ENCODE results near the gene APOBEC3A. TPM values are rescaled to one million over a fixed set of nuclear protein-coding genes. Genes with fewer than 3 reads are reported as not detected.

Gene APOBEC3A
- total and polyA plus RNA-seq, 10 of the 15 experiments (the other 5 are each of a cell fraction or from before 2014, with no cell fraction given), result 0.20 TPM; not detected in 9

DNA sequence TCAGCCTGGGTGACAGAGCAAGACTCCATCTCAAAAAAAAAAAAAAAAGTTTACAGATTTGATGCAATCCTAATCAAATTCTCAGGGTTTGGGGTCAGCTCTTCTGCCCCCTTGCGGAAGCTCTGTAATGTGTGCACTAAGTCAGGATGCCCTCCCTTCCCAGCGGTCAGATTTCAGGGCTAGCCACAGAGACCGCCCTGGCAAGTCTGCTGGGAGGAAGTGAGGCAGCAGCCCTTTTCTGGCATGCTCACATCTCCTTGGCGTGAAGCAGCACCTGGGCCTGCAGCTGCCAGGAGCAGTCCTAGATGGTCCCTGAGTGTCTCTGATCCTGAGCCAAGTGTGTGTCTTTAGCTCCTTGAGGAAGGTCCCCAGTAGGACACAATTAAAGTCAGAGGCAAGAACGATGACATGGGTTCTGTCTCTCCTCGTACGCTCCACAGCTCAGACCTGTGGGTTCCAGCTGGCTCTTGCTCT lies 45.8 kb downstream of the APOBEC3A start (continued):
- TF ChIP-seq, protein P1, sequence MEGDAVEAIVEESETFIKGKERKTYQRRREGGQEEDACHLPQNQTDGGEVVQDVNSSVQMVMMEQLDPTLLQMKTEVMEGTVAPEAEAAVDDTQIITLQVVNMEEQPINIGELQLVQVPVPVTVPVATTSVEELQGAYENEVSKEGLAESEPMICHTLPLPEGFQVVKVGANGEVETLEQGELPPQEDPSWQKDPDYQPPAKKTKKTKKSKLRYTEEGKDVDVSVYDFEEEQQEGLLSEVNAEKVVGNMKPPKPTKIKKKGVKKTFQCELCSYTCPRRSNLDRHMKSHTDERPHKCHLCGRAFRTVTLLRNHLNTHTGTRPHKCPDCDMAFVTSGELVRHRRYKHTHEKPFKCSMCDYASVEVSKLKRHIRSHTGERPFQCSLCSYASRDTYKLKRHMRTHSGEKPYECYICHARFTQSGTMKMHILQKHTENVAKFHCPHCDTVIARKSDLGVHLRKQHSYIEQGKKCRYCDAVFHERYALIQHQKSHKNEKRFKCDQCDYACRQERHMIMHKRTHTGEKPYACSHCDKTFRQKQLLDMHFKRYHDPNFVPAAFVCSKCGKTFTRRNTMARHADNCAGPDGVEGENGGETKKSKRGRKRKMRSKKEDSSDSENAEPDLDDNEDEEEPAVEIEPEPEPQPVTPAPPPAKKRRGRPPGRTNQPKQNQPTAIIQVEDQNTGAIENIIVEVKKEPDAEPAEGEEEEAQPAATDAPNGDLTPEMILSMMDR (IDR thresholded peaks at IDR 0.05 in 2 of 3, conservative IDR thresholded peaks at IDR 0.05 in 1 of 3; ENCODE audit: control insufficient read depth in 2 of 3, extremely low read depth in 1 of 3, insufficient read depth in 1 of 3, low read depth in 3 of 3, low read length in 3 of 3), result peak; percentile 69 to 76 (median 75)
- TF ChIP-seq NFXL1 (IDR thresholded peaks at IDR 0.05; ENCODE audit: borderline replicate concordance) (no peak), SUZ12 (IDR thresholded peaks at IDR 0.05; ENCODE audit: unreplicated experiment) (no peak), CHD2 (IDR thresholded peaks at IDR 0.05; ENCODE audit: borderline replicate concordance, low read depth, low read length) (0 out of 2 replicates have a peak, but pooled peaks have one; percentile 12), TBL1XR1 (IDR thresholded peaks at IDR 0.05; ENCODE audit: low read depth, low read length) (no peak), CBX5 (IDR thresholded peaks at IDR 0.05; ENCODE audit: low read depth) (no peak), SIN3A (IDR thresholded peaks at IDR 0.05; ENCODE audit: low read depth, low read length) (no peak), KAT2A (conservative IDR thresholded peaks at IDR 0.05; ENCODE audit: control insufficient read depth, low read depth, low read length) (no peak), ZNF384 (IDR thresholded peaks at IDR 0.05; ENCODE audit: borderline replicate concordance, low read depth, low read length) (peak; percentile 88), TAF1 (IDR thresholded peaks at IDR 0.05; ENCODE audit: borderline replicate concordance, low read depth, low read length) (no peak), RUNX3 (IDR thresholded peaks at IDR 0.05; ENCODE audit: low read length) (peak; percentile 86), ZNF207 (IDR thresholded peaks at IDR 0.05; ENCODE audit: borderline replicate concordance) (no peak), IRF5 (IDR thresholded peaks at IDR 0.05; ENCODE audit: borderline replicate concordance) (no peak), SMARCA5 (IDR thresholded peaks at IDR 0.05) (no peak), ZSCAN29 (IDR thresholded peaks at IDR 0.05) (no peak), YBX1 (IDR thresholded peaks at IDR 0.05) (no peak), EED (IDR thresholded peaks at IDR 0.05; ENCODE audit: low read depth) (peak; percentile 69)
- TF ChIP-seq, protein P2, sequence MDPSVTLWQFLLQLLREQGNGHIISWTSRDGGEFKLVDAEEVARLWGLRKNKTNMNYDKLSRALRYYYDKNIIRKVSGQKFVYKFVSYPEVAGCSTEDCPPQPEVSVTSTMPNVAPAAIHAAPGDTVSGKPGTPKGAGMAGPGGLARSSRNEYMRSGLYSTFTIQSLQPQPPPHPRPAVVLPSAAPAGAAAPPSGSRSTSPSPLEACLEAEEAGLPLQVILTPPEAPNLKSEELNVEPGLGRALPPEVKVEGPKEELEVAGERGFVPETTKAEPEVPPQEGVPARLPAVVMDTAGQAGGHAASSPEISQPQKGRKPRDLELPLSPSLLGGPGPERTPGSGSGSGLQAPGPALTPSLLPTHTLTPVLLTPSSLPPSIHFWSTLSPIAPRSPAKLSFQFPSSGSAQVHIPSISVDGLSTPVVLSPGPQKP (IDR thresholded peaks at IDR 0.05; ENCODE audit: low read depth, low read length), result peak; percentile 76; the same call in 1 of the 2 replicates
- TF ChIP-seq, protein P3, sequence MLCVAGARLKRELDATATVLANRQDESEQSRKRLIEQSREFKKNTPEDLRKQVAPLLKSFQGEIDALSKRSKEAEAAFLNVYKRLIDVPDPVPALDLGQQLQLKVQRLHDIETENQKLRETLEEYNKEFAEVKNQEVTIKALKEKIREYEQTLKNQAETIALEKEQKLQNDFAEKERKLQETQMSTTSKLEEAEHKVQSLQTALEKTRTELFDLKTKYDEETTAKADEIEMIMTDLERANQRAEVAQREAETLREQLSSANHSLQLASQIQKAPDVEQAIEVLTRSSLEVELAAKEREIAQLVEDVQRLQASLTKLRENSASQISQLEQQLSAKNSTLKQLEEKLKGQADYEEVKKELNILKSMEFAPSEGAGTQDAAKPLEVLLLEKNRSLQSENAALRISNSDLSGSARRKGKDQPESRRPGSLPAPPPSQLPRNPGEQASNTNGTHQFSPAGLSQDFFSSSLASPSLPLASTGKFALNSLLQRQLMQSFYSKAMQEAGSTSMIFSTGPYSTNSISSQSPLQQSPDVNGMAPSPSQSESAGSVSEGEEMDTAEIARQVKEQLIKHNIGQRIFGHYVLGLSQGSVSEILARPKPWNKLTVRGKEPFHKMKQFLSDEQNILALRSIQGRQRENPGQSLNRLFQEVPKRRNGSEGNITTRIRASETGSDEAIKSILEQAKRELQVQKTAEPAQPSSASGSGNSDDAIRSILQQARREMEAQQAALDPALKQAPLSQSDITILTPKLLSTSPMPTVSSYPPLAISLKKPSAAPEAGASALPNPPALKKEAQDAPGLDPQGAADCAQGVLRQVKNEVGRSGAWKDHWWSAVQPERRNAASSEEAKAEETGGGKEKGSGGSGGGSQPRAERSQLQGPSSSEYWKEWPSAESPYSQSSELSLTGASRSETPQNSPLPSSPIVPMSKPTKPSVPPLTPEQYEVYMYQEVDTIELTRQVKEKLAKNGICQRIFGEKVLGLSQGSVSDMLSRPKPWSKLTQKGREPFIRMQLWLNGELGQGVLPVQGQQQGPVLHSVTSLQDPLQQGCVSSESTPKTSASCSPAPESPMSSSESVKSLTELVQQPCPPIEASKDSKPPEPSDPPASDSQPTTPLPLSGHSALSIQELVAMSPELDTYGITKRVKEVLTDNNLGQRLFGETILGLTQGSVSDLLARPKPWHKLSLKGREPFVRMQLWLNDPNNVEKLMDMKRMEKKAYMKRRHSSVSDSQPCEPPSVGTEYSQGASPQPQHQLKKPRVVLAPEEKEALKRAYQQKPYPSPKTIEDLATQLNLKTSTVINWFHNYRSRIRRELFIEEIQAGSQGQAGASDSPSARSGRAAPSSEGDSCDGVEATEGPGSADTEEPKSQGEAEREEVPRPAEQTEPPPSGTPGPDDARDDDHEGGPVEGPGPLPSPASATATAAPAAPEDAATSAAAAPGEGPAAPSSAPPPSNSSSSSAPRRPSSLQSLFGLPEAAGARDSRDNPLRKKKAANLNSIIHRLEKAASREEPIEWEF (IDR thresholded peaks at IDR 0.05; ENCODE audit: insufficient replicate concordance, low read depth, low read length), result no peak
